HG02610 (cell line): ENCODE measurements around the gene RAB11FIP4.

ENCODE experiments used
- ATAC-seq: cut with Tn5 transposase; IDR thresholded peaks from one replicate; pipeline ENCODE4 v1.9.1; 2021; ENCODE audit warnings: mild to moderate bottlenecking, moderate library complexity; ENCODE audit not compliant: unreplicated experiment

The RAB11FIP4 gene

DNA sequence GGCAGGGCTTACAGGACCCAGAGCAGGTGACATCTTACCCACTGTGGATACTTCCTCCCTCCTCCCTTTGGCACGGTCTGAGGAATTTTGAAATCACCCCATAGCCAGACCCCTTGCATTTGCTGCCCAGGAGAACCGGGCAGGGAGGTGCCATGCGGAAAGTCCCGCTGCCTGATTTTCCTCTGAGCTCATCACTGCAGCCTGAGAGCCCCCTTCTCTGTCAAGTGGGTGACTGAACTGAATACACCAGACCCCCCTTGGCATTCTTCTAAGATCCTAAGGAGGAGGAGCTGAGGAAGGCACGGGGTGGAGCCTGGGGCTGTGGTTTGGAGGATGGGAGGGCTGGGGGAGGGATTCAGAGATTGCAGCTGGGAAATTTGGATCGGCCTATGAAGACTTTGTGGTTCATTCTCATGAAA lies 173.4 kb downstream of the RAB11FIP4 start:
- no peak for ATAC-seq

- no peak for ATAC-seq
Observed at GRCh38 chr17:31565652-31566051, 174.2 kb downstream of the RAB11FIP4 start.

- no peak for ATAC-seq
Observed at GRCh38 chr17:31566247-31566991, 174.9 kb downstream of the RAB11FIP4 start.

DNA sequence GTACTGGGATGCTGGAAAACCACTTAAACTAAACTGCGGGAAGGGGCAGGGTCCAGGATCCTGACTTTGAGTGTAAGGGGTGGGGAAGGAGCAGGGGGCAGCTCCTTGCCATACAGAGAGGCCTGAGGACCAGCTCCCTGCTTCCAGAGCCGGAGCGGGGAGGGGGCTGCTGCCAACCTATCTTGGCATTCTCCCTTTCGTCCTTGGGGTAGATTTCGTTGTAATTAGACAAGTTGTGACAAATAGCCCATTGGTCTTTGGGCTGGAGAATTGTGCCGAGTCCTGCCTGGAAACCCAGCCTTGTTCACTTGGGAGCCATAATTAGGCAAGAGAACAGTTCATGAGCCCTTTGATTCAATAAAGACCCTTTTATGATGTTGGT lies 175.5 kb downstream of the RAB11FIP4 start:
- ATAC-seq, result no peak

GRCh38 chr17:31568121-31568520 lies 176.6 kb downstream of the RAB11FIP4 start:
- ATAC-seq, result no peak

GRCh38 chr17:31568539-31568938 lies 177.1 kb downstream of the RAB11FIP4 start:
- ATAC-seq, result no peak

DNA sequence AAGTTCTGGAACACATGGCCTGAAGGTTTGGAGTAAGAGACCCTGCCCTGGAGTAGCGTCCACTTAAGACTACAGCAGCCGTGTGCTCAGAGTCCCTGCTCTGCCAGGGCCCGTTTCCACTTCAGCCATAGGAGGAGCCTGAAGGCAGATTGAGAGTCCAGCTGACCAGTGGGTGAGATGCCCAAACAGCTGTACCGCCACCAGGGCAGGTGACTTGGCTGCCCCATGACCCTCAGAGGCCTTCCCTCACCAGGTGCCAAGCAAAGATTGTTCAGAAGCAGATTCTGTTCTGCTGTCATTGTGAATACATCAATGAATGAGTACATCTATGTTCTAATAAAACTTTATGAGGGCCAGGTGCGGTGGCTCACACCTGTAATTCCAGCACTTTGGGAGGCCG lies 178.8 kb downstream of the RAB11FIP4 start:
- ATAC-seq, result no peak

DNA sequence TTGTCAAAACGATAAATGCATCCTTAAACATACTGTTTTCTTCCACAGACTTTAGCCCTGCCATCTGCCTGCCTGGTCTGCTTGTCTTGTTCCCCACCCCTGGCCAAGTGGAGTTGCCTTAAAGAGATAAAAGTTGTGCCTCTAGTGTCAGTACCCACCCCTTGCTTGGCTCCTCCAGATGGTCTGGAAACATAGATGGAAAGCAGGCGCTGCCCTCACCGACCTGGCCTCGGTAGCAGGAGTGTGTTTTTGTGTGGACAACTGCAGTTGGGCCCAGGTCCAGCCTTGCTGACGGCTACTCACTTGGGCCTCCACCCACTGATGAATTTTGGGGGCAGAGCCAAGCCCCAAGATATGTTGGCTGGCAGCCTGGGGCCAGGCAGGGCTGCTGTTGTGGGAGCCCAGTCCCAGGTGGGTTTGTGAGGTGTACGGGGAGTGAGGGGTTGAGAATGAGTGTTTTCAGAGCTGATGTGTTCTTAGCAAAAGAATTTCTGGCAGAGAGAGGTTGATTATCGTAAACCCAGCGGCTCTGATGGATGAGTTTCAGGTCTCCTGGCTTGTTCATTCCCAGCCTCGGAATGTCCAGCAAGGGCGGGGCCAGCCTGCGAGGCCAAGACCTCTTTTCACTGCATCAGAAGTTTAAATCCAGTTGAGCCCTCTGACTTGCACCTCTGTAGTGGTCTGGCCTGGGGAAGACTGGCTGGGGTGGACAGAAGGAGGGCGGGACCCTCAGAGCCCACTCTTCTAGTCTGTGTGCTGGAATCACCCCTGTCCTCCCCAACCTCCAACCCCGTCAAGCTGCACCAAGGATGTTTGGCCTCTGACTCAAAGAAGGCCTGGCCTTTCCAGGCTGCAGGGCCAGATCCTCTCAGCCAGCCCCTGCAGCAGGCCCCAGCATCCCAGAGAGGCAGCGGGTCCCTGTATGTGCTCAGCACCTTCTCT lies 179.7 kb downstream of the RAB11FIP4 start:
- ATAC-seq, result no peak

DNA sequence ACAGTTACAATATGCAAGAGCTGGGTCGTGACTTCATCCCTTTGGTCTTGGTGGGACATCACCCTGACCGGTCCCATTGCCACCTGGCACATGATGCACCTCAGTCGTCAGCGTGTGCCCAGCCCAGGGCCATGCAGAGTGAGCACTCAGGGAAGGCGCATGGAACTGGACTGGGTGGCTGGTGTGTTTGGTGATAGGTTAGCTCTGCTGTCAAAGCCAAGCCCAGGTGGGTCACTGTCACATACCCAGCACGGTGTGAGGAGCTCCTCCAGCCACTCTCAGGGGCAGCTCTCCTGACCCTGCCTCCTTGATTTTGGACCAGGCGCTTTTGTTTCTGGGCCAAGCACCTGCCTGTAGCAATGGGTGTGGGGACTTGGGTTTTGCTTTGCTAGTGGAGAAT lies 180.9 kb downstream of the RAB11FIP4 start:
- ATAC-seq, result no peak

DNA sequence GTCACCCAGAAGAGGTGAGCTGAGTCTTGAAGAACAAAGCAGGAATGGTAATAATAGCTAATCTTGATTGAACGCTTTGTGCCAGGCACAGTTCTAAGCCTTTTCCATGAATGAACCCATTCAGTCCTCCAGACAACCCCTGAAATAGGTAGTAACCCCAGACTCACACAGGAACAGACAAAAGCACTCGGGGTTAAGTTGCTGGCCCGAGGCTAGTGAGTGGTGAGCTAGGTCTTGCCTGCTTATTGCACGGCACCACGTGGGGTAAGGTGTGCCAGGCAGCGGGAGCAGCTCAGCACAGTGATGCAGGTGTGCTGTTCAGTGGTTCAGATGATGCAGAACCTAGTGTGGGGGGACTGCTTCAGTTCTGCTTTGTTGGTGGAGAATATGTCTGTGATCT lies 181.6 kb downstream of the RAB11FIP4 start:
- ATAC-seq, result no peak

- no peak for ATAC-seq
Observed at GRCh38 chr17:31573861-31574260, 182.4 kb downstream of the RAB11FIP4 start.

DNA sequence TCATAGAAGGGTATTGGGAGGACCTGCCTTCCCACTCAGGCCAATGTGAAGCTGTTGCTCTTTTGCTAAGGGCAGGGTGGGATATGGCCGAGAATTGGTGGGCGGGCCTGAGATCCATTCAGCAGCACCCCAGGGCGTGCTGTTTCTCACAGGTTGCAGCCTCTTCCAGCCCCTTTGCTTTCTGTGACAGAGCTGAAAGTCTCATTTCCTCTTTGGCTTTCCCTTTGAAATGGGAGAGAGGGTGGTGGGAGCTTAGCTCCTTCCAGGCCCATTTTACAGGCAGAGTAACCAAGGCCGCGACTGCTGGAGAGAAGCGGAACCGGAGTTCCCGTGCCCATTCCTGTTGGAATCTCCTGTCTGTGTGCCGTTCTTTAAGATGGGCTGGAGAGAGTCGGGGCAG lies 183.0 kb downstream of the RAB11FIP4 start:
- ATAC-seq, result no peak

DNA sequence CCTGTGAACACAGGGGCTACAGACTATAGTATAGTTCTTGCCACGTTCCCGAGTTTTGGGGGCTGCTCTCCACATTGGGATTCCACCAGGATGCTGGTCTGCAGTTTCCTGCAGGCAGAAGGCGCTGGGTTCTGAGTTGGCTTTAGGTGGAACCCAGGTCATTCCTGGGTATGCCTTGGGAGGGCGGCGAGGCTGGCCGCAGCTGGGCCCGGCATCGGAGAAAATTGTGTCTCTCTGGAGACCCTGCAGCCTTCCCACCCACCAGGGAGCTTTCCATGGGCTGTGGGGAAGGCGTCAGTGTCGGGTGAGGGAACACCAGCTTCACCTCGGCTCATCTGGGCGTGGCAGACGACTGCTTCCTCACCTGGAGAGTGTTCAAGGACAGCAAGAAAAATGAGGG lies 183.6 kb downstream of the RAB11FIP4 start:
- ATAC-seq, result no peak

DNA sequence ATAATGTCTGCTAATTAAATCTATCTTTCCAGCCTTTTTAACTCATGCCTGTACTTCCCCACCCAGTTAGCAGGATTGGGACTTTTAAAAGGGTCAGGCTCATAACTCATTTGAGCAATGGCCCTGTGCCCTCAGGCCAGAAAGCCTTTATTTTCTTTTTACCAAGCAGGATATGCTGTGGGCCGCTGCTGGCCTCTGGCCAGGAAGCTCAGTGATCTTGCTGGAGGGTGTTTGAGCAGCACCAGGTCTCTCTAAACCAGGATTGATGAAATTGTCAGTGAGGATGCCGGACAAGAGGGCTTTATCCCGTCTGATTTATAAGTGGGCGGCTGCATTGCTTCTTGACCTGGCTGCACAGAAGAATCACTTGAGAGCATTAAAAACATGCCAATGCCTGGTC lies 187.8 kb downstream of the RAB11FIP4 start:
- no peak for ATAC-seq

DNA sequence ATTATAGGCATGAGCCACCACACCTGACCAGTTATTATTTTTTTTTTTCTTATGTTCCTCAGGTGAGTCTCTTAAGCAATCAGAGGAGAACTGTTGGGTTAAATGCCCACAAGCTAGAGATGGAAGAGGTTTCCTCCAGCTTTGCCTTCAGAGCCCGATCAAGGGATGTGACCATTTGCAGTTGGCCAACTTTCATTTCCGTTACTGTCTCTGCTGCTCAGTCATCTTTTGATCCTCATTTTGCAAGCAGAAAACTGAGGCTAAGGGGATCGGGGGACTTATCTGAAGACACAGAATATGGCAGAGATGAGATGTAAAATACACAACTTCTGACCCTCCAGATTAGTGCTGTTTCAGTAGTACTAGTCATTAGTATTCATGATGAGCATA lies 188.8 kb downstream of the RAB11FIP4 start:
- no peak for ATAC-seq

DNA sequence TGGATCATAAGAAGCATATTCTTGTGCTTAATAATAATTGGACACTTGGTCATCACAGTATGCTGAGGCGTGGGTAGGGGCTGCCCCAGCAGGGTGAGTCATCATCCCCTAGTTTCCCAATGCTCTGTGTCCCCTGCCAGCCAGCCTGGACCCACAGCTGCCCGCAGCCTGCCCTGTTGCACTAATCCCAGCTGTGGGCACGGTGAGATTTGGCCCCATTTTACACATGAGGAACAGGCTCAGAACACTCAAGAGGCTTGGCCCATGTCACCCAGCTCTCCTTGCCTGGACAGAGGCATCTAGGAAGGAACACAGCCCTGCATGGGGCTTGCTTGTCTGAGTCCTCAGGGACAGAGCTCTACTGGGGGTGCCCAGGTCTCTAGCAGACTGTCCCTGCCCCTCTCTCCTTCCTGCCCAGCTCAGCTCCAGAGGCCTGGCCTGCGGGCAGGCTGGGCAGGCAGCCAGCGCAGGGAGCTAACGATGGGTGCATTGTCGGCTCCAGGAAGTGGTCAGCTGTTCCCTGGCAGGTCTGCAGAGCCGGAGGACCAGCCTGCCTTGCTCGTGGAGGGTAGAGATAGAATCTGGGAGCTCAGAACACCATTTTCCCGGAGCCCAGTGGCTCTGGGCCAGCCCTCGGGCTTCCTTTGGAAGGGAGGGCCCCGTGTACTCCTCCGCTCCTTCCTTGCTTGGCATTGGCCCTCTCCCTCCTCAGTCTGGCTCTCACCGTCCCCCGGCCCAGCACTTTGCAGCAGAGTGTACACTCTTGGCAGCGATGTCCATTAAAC lies 189.4 kb downstream of the RAB11FIP4 start:
- no peak for ATAC-seq

GRCh38 chr17:31581491-31581890 lies 190.0 kb downstream of the RAB11FIP4 start:
- ATAC-seq, result no peak

GRCh38 chr17:31582151-31582907 lies 190.9 kb downstream of the RAB11FIP4 start:
- no peak for ATAC-seq

GRCh38 chr17:31583772-31584356 lies 192.4 kb downstream of the RAB11FIP4 start:
- no peak for ATAC-seq
